SK-N-DZ (cell line): Measurements from ENCODE around the gene ZNFX1. TPM values are rescaled to one million over a fixed set of nuclear protein-coding genes. Genes with fewer than 3 reads are reported as not detected.
"Not testable (repeated sequence)": the region's sequence is repeated elsewhere in the genome, so short reads cannot be mapped to it uniquely, and the experiment has no call there.

Experiments
- DNase-seq: peaks from one replicate; pipeline ENCODE4 v3.0.0-alpha.2; 2015; ENCODE audit warnings: low spot score
- polyA plus RNA-seq, 2 experiments: library from polyadenylated mRNA; depleted of rRNA; stranded (reverse); fragments of >200 nt; gene quantifications; 2 replicates each; pipeline ENCODE4 v1.2.3, GENCODE V29; 2014

Gene ZNFX1
- 5.2 and 6.0 TPM in 2 replicates for polyA plus RNA-seq (2014; cell fraction: cytosol; rRNA removed)
- polyA plus RNA-seq (2014; cell fraction: nucleus; rRNA removed) = 5.4 and 7.8 TPM in 2 replicates

DNA sequence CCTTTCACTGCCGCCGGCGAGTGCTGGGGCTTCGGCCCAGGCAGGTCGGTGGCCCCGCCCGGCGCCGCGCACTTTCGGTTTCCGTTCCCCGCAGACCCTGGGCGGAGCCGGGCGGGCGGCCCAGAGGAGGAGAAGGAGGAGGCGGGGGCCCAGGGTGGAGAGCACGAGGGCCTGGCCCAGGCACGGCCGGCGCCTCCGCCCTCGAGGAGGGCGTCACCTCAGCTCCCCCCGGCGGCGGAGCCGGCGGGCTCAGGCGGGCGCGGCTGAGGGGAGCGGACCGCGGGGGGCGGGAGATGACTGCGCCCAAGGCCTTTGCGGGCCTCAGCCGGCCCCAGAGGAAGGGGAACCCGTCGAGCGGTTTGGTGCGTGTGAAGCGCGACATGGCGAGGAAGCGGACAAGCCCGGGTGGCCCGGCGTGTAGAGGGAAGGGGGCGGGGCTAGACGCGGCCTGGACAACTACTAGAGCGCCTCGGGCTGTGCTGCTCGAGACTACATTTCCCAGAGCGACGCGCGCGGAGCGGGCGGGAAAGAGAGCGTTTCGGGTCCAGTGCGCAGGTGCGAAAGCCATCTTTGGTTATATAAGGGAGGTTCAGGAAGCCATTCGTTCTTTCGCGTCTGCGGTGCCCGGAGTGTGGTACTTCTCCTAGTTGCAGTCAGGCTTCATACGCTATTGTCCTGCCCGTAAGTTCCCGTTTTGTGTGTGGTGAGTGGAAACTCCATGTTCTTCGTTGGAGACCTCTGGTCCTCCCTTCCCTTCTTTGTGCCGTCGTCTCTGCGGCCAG lies at the start of gene ZNFX1:
ZNFX1 (minus strand) TSS at position 22 of the 782 bp plus-strand sequence. CDS start 2,218 bp downstream, outside the sequence.
- DNase-seq = peak; percentile 99

DNA sequence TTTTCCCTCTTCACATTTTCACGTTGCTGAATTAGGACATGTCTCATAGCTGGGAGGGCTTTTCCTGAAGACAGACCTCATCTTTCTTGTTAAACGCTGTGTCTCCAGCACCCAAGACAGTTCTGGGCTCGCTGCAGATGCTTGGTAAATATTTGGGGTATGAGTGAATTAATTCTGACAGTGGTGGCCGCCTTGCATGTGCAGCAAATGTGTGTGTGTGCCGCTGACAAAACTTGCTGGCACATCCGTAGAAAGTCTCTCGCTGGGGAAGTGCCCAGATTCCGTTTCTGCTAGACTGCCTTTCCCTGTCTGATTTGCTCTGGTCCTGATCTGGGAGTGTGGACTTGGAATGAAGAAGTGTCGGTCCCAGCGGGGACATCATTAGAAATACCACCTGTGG lies 48.2 kb upstream of the ZNFX1 start:
- no peak for DNase-seq

DNA sequence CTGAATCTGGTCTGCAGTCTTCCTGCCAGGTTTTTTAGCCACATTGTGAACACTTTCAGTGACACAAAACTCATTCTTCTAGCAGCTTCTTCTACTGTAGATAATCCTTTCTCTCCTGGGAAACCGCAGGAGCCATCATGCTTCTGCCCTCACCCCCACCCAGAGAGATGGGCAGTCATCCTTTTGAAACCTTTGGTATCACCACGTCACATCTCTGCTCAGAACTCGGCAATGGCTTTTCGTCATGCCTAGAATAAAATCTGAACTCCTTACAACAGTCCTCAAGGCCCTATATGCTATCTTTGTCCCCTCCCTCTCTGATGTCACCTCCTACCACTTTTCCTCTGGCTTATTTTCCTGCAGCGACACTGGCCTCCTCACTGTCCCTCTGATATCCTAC lies 46.4 kb upstream of the ZNFX1 start:
- DNase-seq = no peak

DNA sequence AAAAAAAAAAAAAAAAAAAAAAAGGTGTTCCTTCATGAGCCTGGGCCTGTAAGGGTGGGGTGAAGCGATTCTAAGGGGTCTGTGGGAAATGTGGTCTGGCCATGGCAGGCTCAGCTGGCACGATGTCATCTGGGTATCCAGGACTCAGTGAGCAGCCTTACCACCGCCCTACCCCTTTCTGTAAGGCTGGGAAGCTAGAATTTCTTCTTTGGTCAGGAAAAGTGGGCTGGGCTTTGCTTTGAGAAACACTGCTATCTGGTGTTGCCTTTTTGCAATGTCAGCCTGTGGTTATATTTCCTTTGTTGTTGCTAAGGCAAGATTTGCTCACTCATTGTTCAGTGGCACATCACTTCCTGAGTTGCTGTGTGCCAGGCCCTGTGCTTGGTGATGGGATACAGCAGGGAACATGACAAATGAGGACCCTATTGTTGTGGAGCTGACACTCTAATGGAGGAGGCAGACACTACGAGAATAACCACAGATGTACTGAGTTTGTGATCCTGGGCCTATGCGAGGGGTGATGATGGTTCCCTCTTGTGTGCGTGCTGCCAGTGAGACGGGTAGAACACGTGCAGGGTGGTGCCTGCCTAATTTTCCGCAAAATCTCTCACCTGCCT lies 45.9 kb upstream of the ZNFX1 start:
- peak; percentile 49 for DNase-seq

DNA sequence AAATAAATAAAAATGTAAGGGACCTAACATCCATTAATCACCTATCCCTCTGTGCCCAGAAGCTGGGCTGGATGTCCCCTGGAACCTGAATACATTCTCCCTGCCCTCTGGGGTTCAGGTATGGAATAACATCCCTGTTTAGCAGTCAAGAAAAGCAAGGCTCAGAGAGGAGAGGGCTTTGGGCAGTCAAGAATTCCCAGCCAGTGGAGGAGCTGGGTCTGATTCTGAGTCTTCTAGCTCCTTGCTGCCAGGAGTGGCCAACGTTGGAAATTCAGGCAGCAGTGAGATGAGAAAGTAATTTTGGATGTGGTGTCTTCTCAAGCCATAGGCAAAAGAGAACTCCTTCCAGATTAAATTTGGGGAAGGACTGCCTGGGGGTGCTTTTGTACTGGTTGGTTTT lies 42.6 kb upstream of the ZNFX1 start:
- DNase-seq = peak; percentile 78

DNA sequence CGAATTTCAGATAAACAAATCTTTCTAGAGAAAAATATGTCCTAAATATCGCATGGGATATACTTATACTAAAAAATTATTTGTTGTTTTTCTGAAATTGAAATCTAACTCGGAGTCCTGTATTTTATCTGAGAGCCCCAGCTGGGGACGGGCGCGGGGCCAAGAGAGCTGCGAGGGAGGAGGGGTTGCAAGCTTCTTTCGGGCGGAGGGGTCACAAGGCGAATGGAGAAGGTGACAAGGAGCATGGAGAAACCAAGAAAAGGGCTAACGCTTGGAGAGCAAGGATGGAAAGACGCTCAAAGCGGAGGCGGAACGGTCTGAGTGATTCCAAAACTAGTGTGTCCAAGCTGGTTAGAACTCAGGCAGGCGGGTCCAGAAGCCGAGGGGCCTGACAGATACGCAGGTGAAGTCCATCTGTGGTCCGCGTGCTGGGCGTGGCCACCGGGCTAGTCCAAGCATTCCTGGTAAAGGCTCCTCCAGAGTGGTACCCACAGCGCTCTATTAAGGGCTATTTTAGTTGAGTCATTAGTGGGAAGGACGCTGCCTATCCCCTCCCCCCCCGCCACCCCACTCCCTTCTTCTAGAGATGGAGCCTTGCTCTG lies 41.5 kb upstream of the ZNFX1 start:
- DNase-seq = no peak

DNA sequence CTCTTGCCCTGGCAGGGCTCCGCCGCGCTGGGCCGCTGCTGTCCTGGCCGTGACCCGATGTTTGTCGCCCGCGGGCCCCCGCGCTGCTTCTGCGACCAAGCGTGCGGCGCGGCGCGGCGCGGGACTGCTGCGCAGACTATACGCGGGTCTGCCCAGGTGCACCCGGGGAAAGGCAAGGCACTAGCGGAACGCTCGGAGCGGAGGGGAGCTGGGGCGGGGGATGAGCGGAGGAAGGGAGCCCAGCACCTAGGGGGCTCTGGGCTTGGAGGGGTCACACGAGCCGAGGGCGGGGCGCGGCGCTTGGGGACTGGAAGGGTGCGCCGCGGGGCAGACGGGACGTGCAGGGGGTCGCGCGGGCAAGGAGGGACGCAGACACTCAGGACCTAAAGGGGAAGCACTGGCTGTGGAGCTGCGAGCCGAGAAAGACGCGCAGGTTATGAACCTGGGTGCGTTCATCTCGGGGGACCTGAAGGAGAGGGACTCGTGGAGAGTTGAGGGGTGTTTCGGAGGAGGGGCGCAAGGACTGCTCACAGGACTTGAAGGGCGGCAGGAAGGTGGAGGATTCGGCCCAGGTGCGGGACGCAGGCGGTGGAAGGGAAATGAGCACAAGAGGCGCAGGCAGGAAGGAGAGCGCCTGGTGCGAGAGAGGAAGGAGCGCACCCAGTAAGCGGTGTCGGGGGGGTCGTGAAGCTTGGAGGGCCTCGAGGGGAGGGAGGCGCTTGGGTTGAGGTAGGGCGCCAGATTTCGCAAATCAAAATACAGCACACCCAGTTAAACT lies 40.8 kb upstream of the ZNFX1 start:
- no peak for DNase-seq

DNA sequence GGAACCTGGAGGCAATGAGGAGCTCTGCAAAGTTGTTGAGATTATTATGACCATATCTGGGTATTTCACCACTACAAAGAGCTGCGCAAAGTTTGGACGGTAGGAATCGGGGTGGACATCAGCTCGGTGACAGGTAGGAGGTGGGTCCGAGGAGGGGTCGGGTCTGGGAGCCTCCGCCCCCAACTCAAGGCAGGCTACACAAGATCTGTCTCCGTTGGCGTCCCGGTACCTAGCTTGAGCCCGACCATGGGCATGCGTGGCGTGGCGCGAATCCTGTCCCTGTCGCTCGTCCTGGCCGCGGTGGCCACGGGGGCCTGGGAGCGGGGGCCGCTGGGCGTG lies 40.2 kb upstream of the ZNFX1 start:
- DNase-seq = no peak

DNA sequence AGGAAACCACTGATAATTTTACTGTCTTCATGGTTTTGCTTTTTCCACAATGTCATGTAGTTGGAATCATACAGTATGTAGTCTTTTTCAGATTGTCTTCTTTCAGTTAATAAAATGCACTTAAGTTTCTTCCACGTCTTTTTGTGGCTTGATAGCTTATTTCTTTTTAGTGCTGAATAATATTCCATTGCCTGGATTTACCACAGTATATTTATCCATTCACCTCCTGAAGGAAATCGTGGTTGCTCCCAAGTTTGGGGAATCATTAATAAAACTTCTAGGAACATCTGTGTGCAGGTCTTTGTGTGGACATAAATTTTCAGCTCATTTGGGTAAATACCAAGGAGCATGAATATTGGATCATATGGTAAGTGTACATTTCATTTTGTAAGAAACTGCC lies 38.8 kb upstream of the ZNFX1 start:
- DNase-seq = no peak

DNA sequence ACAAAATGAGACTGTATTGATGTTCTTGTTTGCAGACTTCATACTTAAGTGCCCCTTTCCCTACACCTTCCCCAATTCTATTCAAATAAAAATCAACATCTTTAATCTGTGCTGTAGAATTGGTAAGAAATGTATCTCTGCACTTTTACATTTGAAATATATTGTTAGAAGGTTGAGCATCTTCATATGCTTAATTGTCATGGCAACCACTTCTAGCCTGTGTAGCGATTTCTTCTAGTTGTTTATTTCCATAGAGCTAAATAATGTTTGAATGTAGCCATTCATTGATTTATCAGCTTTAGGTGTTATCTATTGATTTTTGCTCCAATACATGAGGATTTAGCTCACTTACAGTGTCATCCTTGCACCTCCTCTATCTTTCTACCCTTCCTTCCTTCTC lies 37.7 kb upstream of the ZNFX1 start:
- no peak for DNase-seq

DNA sequence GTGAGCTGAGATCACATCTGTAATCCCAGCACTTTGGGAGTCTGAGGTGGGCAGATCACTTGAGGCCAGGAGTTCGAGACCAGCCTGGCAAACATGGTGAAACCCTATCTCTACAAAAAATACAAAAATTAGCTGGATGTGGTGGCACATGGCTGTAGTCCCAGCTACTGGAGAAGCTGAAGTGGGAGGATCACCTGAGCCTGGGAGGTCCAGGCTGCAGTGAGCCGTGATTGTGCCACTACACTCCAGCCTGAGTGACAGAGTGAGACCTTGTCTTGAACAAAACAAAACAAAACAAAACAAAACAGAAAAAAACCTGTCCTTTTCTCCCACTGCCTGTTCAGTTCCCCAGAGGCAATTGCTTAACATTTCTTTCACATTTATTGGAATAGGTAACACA lies 36.2 kb upstream of the ZNFX1 start:
- DNase-seq = not testable (repeated sequence)

DNA sequence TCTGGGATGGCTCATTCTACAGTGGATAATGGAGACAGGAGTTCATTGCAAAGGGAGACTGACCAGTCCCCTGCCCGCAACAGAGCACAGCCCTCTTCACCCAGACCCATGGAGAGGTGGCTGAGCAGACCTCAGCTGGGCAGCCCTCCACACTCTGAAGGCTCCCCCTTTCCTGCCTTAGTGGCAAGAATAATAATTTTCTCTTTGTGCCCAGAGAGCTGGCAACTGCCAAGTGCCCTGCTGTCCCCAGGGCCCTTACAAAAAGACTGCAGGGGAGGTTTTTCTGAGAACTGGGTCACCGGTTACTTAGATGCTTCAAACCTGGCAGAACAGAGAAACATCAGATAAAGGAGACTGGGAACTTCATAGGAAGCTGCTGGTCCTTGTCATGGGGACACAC lies 35.4 kb upstream of the ZNFX1 start:
- DNase-seq = no peak

DNA sequence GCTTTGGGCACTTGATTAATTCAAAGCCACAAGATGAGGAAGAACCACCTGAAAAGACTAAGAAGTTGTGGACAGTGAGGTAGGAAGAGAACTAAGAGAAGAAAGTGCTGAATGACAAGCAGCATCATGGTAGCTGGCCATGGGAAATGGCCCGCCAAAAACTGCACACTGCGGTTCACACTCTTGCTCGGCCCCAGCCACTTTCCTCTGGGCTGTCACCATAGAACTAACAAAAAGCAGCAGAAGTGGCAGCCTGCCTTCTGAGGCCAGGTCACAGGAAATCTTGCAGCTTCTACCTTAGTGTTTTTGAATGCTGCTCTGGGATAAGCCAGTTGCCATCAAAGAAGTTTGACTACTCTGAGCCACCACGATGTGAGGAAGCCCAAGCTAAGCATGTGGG lies 34.8 kb upstream of the ZNFX1 start:
- no peak for DNase-seq

DNA sequence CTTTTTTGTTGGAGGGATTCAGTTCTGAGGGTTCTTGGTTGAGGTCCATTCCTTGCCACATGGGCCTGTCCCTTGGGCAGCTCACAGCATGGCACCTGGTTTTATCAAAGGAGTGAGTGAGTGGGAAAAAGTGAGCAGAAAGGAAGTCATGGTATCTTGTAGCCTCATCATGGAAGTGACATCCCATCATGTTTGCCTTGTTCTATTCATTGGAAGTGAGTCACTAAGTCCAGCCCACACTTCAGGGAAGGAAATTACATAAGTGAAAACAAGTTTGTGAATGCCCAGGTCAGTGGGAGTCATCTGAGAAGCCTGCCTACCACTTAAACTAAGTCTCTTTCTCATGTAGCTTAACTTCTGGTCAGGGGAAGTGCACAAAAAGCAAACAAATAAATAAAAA lies 32.8 kb upstream of the ZNFX1 start:
- DNase-seq = no peak

DNA sequence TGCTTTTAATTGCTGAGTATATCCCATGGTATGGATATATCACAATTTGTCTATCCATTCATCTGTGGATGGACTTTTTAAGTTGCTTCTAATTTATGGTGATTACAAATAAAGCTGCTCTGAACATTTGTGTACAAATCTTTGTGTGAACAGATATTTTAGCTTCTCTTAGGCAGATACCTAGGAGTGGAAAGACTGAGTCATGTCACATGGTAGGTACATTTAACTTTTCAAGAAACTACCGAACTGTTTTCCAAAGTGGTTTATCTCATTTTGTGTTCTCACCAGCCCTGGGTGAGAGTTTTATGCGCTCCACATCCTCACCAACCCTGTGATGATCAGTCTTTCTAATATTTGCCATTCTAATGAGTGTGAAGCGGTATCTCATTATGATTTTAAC lies 31.0 kb upstream of the ZNFX1 start:
- no peak for DNase-seq

DNA sequence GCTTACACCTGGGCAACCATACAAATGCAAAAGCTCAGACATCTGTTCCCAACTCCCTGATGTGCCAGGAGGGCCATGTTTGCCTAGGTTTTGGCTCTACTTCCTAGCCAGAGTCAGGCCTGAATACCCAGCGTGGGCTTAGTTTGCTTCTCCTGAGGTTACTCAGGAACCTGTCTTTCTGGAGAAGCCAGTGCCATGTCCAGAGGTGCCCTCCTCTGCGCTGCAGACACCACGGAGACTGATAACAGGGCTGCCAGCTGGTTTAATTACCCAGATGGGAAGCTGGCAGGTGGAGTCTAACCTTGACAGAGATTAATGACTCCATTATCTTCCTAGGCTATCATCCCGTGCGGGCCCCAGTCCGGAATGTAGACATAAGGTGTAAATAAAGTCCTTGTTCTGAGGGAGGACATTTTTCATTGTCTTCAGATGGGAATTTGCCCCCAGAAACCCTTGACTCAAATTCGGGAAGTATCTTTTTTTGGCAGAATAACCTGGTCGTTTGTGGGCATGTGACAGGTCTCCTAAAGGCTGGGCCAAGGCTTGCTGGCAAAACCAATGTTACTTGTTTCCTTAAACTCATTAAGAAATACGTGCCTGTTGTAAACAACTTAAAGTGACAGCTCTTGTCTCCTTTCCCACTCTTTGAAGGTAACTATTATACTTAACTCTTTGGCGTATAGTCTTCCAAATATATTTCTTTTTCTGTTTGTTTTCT lies 29.2 kb upstream of the ZNFX1 start:
- DNase-seq = peak; percentile 69

DNA sequence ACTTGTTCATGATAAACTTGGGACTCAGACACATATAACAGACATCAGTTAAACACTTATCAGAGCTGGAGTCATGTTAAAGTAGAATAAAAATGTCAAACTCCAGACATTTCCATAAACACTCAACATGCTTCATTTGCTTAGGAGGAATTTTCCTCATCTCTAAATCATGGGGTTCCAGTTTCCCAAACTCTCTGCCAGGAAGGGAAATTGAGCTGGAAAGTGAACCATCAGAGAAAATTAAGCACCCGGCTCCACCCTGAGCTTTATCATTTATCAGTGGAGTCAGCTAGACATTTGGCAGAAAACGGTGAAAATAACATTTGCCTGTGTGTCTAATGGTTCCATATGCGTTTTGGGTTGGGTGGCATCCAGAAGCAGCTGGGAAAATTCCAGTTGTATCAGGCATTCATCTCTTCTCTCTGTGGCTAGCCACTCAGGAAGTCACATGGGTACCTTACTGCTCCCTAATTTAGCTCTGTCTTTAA lies 25.3 kb upstream of the ZNFX1 start:
- no peak for DNase-seq

DNA sequence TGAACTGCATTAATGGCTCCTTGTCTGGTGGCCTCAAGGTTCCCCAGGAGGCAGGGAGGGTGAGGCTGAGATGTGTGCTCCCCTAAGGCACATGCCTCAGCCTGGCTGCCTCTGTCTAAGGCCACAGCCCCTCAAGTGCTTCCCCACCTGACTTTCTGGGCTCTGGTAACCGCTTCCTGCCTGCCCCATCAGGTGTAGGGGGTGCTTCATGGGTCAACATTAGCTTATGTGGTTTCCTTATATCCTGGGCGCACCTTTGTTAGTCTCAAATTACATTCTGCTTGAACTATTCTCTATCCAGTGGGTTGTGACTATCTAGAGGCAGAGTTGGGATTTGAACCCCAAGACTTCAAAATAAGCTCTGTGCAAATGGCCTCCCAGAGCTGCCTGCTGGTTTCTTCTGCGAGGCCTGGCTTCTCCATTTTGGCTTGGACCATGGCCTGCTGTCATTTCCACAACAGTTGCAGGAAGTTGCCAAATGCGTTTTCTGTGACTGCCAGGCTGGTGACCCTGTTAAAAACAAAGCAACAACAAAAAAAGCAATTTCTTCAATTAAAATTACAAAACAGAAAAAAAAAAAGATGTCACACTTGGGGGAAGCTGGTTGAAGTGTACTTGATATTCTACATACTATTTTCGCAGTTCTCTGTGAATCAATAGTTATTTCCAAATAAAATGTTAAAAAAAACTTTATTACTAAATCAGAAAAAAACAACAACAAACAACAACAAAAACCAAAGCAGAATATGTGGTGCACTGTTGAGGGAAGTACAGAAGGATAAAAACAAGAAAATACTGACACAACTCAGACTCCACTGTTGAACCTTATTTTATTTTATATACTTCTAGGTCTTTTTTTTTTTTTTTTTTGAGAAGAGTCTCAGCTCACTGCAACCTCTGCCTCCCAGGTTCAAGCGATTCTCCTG lies 20.0 kb upstream of the ZNFX1 start:
- no peak for DNase-seq

DNA sequence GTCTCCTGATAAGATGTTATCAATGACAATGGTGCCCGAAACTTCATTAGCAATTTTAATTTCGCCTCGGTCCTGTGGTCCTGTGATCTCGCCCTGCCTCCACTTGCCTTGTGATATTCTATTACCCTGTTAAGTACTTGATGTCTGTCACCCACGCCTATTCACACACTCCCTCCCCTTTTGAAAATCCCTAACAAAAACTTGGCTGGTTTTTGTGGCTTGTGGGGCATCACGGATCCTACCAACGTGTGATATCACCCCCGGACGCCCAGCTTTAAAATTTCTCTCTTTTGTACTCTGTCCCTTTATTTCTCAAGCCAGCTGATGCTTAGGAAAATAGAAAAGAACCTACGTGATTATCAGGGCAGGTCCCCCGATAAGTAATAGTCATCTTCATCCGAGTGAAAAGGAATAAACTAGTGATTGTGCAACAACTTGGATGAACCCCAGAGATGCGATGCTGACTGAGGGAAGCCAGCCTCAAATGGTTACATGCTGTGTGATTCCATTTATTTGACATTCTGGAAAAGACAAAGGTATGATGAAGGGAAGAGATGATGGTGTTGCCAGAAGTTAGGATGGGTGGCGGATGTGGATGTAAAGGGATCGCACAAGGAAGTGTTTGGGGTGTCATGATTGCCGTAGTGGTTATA lies 16.3 kb upstream of the ZNFX1 start:
- not testable (repeated sequence) for DNase-seq

DNA sequence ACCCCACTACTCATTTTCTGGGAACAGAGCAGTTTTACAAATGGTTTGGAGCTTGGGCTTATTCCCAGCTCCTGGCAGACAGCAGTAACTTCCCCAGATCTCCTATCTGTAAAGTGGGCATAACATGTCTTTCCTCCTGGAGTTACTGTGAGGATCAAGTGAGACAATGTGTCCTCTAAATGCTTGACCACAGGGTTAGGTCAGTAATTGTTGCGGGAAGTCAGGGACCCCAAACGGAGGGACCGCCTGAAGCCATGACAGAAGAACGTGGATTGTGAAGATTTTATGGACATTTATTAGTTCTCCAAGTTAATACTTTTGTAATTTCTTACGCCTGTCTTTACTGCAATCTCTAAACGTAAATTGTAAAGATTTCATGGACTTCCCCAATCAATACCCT lies 15.3 kb upstream of the ZNFX1 start:
- DNase-seq = no peak
